Measurements from ENCODE around the gene MARCHF7.
A peak's percentile ranks its signal among the peaks of the same experiment; 100 is the strongest.
"Not testable (repeated sequence)": the region's sequence is repeated elsewhere in the genome, so short reads cannot be mapped to it uniquely, and the experiment has no call there.

MARCHF7 gene, protein sequence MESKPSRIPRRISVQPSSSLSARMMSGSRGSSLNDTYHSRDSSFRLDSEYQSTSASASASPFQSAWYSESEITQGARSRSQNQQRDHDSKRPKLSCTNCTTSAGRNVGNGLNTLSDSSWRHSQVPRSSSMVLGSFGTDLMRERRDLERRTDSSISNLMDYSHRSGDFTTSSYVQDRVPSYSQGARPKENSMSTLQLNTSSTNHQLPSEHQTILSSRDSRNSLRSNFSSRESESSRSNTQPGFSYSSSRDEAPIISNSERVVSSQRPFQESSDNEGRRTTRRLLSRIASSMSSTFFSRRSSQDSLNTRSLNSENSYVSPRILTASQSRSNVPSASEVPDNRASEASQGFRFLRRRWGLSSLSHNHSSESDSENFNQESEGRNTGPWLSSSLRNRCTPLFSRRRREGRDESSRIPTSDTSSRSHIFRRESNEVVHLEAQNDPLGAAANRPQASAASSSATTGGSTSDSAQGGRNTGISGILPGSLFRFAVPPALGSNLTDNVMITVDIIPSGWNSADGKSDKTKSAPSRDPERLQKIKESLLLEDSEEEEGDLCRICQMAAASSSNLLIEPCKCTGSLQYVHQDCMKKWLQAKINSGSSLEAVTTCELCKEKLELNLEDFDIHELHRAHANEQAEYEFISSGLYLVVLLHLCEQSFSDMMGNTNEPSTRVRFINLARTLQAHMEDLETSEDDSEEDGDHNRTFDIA
- total RNA-seq, result 136 to 242 (median 139) reads per million in 3 experiments

- peak; percentile 97 for DNase-seq
These were observed at the start of gene MARCHF7 for GRCh38 chr2:159712143-159712928. Gene MARCHF7 (plus strand): TSS chr2:159712506. CDS start chr2:159729023, 16,517 bp downstream.

DNA sequence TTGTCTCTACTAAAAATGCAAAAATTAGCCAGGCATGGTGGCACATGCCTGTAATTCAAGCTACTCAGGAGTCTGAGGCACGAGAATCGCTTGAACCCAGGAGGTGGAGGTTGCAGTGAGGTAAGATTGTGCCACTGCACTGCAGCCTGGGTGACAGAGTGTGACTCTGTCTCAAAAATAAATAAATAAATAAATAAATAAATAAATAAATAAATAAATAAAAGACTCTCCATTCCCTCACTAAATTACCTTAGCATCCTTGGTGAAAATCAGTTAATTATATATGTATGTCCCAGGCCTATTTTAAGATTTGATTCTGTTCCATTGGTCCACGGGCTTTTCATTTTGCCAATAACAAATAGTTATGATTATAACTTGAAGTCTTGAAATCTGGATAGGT, 44.9 kb upstream of the MARCHF7 start:
- not testable (repeated sequence) for DNase-seq

DNA sequence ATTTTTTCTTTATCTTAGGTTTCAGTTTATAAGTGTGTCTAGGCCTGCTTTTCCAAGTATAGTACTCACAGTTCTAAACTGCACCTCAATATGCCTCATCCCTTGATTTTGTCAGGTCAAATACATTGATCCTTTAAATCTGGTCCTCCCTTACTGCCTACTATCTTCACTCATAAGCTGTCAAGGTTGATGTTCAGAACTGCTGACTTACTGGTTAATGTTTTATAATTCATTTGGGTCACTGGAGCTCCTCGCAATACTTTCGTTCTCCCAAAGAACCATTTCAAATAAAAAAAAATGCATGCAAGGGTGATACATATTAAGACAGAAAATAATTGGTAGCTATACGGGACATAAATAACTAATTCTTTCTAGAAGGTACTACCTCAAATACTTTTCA, 41.3 kb upstream of the MARCHF7 start:
- no peak for DNase-seq

- DNase-seq, result no peak
These were observed 34.7 kb upstream of the MARCHF7 start for GRCh38 chr2:159677654-159678053.

DNA sequence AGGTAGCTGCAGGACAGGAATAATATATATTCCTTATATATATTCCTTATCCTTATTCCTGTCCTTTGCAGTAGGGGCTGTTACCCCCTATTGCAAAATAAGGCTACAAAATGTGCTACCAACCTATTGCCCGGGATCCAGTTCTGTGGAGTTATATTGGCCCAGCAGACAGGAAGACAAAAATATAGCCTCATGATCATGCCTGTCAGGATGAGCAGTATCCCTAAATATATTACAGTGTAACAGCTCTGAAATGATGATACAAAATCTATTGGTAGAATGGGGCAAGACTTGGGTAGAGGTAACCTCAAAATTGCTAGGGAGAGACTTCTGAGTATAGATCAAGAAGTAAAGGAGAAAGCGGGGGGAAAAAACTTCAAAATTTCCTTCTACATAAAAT, 31.6 kb upstream of the MARCHF7 start:
- no peak for DNase-seq

- no peak for DNase-seq
These were observed 28.5 kb upstream of the MARCHF7 start for GRCh38 chr2:159683817-159684216.

DNA sequence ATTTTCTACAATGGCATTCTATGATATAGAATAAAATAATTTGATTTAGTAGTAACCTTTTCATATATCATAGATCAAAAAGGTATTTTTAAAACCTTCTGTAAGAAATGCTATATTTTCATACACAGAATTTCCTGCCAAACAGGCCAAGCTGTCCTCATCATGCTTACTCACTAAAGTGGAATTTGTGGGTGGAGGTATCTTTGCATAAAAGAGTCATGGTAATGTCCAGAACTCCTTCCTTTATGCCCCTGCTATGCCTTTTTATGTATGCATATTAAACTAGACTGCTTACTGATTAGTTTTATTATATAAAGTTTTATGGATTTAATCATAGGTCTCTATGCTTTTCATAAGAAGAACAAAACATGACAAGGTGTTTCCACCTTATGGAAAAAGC, 27.5 kb upstream of the MARCHF7 start:
- no peak for DNase-seq

DNA sequence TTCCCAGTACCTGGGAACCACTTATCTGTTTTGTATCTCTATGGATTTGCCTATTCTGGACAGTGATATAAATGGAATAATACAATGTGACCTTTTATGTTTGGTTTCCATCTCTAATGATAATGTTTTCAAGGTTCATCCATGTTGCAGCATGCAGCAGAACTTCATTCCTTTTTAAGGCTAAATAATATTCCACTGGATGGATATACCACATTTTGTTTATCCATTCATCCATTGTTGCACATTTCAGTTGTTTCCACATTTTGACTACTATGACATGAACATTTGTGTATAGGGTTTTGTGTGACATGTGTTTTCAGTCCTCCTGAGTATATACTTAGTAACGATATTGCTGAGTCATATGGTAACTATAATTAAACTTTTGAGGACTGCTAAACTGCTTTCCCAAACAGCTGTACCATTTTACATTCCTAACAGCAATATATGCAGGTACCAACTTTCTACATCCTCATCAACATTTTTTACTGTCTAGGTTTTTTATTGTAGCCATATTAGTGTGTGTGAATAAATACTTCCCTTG, 17.7 kb upstream of the MARCHF7 start:
- DNase-seq, result no peak

DNA sequence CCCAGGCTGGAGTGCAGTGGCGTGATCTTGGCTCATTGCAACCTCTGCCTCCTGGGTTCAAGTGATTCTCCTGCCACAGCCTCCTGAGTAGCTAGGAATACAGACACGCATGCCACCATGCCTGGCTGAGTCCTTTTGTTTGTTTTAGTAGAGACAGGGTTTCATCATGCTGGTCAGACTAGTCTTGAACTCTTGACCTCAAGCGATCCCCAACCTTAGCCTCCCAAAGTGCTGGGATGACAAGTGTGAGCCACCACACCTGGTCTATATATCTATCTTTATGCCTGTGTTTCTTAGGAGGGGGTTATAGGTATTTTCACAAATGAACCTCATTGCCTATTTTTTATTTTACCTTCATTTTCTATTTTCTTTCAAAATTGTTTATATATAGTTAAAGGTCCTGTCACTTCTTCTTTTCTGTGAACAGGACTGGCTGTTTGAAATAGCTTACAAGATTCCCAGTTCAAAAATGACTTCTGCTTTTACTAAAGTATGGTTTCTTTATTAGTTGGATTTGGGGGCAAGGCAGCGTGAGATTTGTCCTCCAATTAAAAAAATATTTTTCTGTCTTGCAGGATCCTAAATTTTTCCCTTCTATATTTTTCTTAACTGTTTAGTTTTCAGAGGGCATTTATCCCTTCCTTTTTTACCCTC, 16.4 kb upstream of the MARCHF7 start:
- no peak for DNase-seq

GRCh38 chr2:159703491-159703890, 8.8 kb upstream of the MARCHF7 start:
- DNase-seq, result no peak

GRCh38 chr2:159706385-159706980, 5.8 kb upstream of the MARCHF7 start:
- no peak for DNase-seq

- no peak for DNase-seq
These were observed 4.1 kb upstream of the MARCHF7 start for GRCh38 chr2:159708066-159708760.

DNA sequence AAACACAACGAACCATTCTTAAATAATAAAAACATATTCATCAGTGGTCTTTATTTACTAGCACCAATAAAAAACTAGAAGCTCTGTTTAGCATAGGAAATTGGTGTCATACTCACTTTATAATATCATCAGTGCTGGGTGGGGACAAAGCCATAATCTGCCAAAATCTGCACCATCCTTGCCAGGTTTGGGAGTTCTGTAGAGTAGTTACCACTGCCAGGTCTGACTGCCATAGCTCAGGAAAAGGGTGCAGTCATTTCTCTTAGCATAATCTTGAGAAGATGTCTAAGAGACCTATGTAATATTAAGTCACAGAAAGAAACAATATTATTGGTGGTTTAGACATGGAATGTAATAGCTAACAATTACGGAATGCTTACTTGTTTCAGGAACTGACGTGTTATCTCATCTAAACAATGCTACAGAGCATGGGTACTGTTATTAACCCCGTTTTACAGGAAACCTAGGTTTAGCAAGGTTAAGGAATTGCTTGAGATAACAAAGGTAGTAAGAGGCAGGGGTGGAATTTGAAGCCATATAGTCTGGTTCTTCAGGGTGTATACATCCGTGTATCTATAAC, 1.6 kb upstream of the MARCHF7 start:
- no peak for DNase-seq

- no peak for DNase-seq
These were observed 654 bp upstream of the MARCHF7 start for GRCh38 chr2:159711562-159712142.

GRCh38 chr2:159712929-159713420, 669 bp downstream of the MARCHF7 start:
- no peak for DNase-seq

DNA sequence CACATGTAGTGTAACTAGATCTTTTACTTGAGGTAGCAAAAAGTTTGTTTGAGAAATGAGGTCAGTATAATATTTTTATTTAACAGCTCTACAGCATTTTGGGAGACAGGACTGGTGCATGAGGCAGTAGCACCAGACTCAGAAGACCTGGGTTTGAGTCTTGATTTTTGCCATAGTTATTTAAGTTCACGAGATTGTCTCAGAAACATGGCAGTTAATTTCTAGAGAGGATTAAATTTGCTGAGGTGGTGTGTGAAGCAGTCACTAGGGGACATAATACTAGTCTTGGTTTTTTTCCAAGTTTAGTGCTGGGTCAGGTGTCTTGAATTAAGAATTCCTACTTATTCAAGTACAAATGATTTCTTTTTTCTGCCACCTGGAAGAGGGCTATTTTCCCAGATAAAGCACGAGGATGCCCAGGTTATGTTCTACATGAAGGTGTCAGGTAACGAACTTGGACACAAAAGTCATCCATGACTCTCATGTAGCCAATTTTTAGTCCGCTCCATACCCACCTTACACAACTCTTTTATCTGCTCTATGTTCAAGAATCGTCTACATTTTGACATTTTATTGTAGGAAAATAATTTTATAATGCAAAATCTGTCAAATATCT, 1.4 kb downstream of the MARCHF7 start:
- no peak for DNase-seq

DNA sequence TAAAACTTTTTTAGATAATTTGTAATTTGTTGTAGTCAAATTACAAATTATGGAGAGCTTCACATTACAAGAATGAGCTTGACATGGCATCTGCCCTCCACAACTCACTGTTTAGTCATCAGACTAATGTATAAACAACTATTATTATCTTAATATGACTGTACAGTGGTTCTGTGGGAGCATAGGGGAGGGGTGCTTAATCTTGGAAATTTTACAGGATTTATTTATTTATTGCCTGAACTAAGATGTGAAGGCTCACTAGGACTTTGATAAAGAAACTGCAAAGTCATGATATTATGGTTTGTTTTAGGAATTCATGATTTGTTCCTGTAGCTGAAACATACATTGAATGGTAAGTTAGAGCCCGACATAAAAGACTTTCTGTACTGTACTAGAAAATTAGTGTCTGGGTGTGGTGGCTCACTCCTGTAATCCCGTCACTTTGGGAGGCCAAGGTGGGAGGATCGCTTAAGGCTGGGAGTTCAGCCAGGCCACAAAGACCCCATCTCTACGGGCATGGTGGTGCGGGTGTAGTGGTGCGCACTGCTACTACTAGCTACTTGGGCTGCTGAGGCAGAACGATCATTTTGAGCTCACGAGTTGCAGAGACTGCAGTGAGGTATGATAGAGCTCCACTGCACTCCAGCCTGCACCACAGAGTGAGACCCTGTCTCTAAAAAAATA, 2.1 kb downstream of the MARCHF7 start:
- no peak for DNase-seq

GRCh38 chr2:159715451-159715850, 3.1 kb downstream of the MARCHF7 start:
- no peak for DNase-seq

GRCh38 chr2:159716409-159716808, 4.1 kb downstream of the MARCHF7 start:
- DNase-seq, result not testable (repeated sequence)
